Activated naive CD4-positive, alpha-beta T cell treated with anti-CD3 and anti-CD28 coated beads for 36 hours (primary cell): ENCODE results near the gene YRDC. TPM values are rescaled to one million over a fixed set of nuclear protein-coding genes. Genes with fewer than 3 reads are reported as not detected.

ENCODE experiments used
- CTCF ChIA-PET: fragments of 350-600 bp; sonication (Branson Sonifier 250); formaldehyde crosslinking; loops from one replicate; lab custom pipeline; 2021; ENCODE audit warnings: antibody characterized with exemption; lab: Charles Lee
- DNase-seq: peaks from one replicate; pipeline ENCODE4 v3.0.0-alpha.2; 2020
- H3K27ac Mint-ChIP-seq: one replicate; pipeline ENCODE4 v1.8.0; 2021; ENCODE audit warnings: mild to moderate bottlenecking, mixed read lengths
- H3K27me3 Mint-ChIP-seq: one replicate; pipeline ENCODE4 v1.8.0; 2021; ENCODE audit warnings: low read depth, mixed read lengths
- H3K36me3 Mint-ChIP-seq: one replicate; pipeline ENCODE4 v1.8.0; 2021; ENCODE audit warnings: low read depth, mixed read lengths
- H3K4me1 Mint-ChIP-seq: one replicate; pipeline ENCODE4 v1.8.0; 2021; ENCODE audit warnings: low read depth, mixed read lengths
- H3K4me3 Mint-ChIP-seq: one replicate; pipeline ENCODE4 v1.8.0; 2021; ENCODE audit warnings: mild to moderate bottlenecking, moderate library complexity, mixed read lengths
- H3K9me3 Mint-ChIP-seq: one replicate; pipeline ENCODE4 v1.8.0; 2021; ENCODE audit warnings: mixed read lengths
- intact Hi-C: fragments of 100-400 bp; cut with micrococcal nuclease; formaldehyde crosslinking; loops from one replicate; pipeline ENCODE4 v1.15.1; 2023
- total RNA-seq, 2 experiments: library from RNA; stranded (reverse); gene quantifications; one replicate each; pipeline ENCODE4 v1.2.3, GENCODE V29; 2021

The YRDC gene
- total RNA-seq, 2 experiments from 2014 or later = 31.6 to 31.7 TPM

GRCh38 chr1:37814252-37814651 lies 6.2 kb upstream of the YRDC start:
- DNase-seq = no peak
- peaks cover 13% of the 10 kb centered on the region for H3K4me1 Mint-ChIP-seq
- H3K36me3 Mint-ChIP-seq = peaks cover 14% of the 10 kb centered on the region
- intact Hi-C loops = no loop called here
- H3K27me3 Mint-ChIP-seq = no peaks in the 10 kb centered on the region
- no peak overlapping the region for H3K4me3 Mint-ChIP-seq
- H3K27ac Mint-ChIP-seq = no peak overlapping the region
- CTCF ChIA-PET = no interaction called here
- no peaks in the 10 kb centered on the region for H3K9me3 Mint-ChIP-seq

- no peak overlapping the region for H3K27ac Mint-ChIP-seq
Observed at GRCh38 chr1:37813529-37814145, 5.6 kb upstream of the YRDC start.

GRCh38 chr1:37811027-37811655 lies 3.1 kb upstream of the YRDC start:
- H3K4me1 Mint-ChIP-seq = peaks cover 28% of the 10 kb centered on the region
- intact Hi-C loops = loop anchor here (2.0 kb wide), 1 partner anchor 180 kb away; the partner anchor contains the start of gene SF3A3
- H3K9me3 Mint-ChIP-seq = no peaks in the 10 kb centered on the region
- H3K4me3 Mint-ChIP-seq = no peak overlapping the region
- H3K27ac Mint-ChIP-seq = no peak overlapping the region
- no peaks in the 10 kb centered on the region for H3K27me3 Mint-ChIP-seq
- DNase-seq = peak; percentile 73
- CTCF ChIA-PET = interaction anchor here (1.2 kb wide), 1 partner anchor 49 kb away, joined by 6 read pairs; the partner anchor contains the start of gene MTF1
- H3K36me3 Mint-ChIP-seq = peaks cover 17% of the 10 kb centered on the region

More at GRCh38 chr1:37813529-37814145, 5.6 kb upstream of the YRDC start:
- Mint-ChIP-seq H3K9me3 (no peaks in the 10 kb centered on the region), H3K4me1 (peaks cover 19% of the 10 kb centered on the region), H3K36me3 (peaks cover 14% of the 10 kb centered on the region), H3K27me3 (no peaks in the 10 kb centered on the region), H3K4me3 (no peak overlapping the region)
- no peak for DNase-seq
- intact Hi-C loops = no loop called here
- CTCF ChIA-PET = no interaction called here

GRCh38 chr1:37809942-37810341 lies 1.9 kb upstream of the YRDC start:
- Mint-ChIP-seq H3K36me3 (peaks cover 23% of the 10 kb centered on the region), H3K27me3 (no peaks in the 10 kb centered on the region), H3K4me3 (no peak overlapping the region), H3K4me1 (peaks cover 35% of the 10 kb centered on the region), H3K9me3 (no peaks in the 10 kb centered on the region), H3K27ac (no peak overlapping the region)
- CTCF ChIA-PET = interaction anchor here (1.0 kb wide), 1 partner anchor 49 kb away, joined by 3 read pairs; the partner anchor contains the start of gene MTF1
- no peak for DNase-seq
- intact Hi-C loops = loop anchor here (2.0 to 5.0 kb wide), 4 partner anchors 122 to 333 kb away; partner anchors contain the start of gene SF3A3

GRCh38 chr1:37808369-37809319 lies 636 bp upstream of the YRDC start:
- Mint-ChIP-seq H3K9me3 (no peaks in the 10 kb centered on the region), H3K4me1 (peaks cover 40% of the 10 kb centered on the region), H3K27me3 (no peaks in the 10 kb centered on the region), H3K4me3 (peak overlapping the region; percentile 95), H3K36me3 (peaks cover 29% of the 10 kb centered on the region), H3K27ac (peak overlapping the region; percentile 93)
- DNase-seq = no peak
- CTCF ChIA-PET = interaction anchor here (1.9 kb wide), 1 partner anchor 51 kb away, joined by 18 read pairs; the partner anchor contains the start of gene MTF1
- intact Hi-C loops = loop anchor here (1.0 to 5.0 kb wide), 5 partner anchors 52 to 331 kb away; partner anchors contain the start of gene CDCA8

- Mint-ChIP-seq H3K4me1 (peaks cover 40% of the 10 kb centered on the region), H3K27ac (peak overlapping the region; percentile 66), H3K36me3 (peaks cover 40% of the 10 kb centered on the region), H3K27me3 (no peaks in the 10 kb centered on the region), H3K4me3 (peak overlapping the region; percentile 81), H3K9me3 (no peaks in the 10 kb centered on the region)
- intact Hi-C loops = loop anchor here (5.0 kb wide), 3 partner anchors 125 to 330 kb away; no protein-coding TSS in a partner anchor
- no peak for DNase-seq
- CTCF ChIA-PET = interaction anchor here (0.6 to 1.9 kb wide), 2 partner anchors 21 to 53 kb away, joined by 3 to 18 read pairs; partner anchors contain the start of gene MTF1
Observed at GRCh38 chr1:37807220-37807554, 821 bp downstream of the YRDC start.

GRCh38 chr1:37802439-37802838 lies 5.6 kb downstream of the YRDC start:
- DNase-seq = no peak
- peaks cover 20% of the 10 kb centered on the region for H3K4me1 Mint-ChIP-seq
- H3K36me3 Mint-ChIP-seq = peaks cover 44% of the 10 kb centered on the region
- no peak overlapping the region for H3K27ac Mint-ChIP-seq
- intact Hi-C loops = loop anchor here (5.0 kb wide), 1 partner anchor 1135 kb away; no protein-coding TSS in a partner anchor
- CTCF ChIA-PET = interaction anchor here (0.7 kb wide), 1 partner anchor 240 kb away, joined by 6 read pairs; no protein-coding TSS in a partner anchor
- no peaks in the 10 kb centered on the region for H3K27me3 Mint-ChIP-seq
- no peak overlapping the region for H3K4me3 Mint-ChIP-seq
- H3K9me3 Mint-ChIP-seq = no peaks in the 10 kb centered on the region

- Mint-ChIP-seq H3K9me3 (no peaks in the 10 kb centered on the region), H3K27ac (no peak overlapping the region), H3K27me3 (peaks cover 14% of the 10 kb centered on the region), H3K36me3 (peaks cover 16% of the 10 kb centered on the region), H3K4me1 (peaks cover 11% of the 10 kb centered on the region), H3K4me3 (no peak overlapping the region)
- intact Hi-C loops = no loop called here
- no peak for DNase-seq
- CTCF ChIA-PET = interaction anchor here (0.6 kb wide), 1 partner anchor 23 kb away, joined by 3 read pairs; no protein-coding TSS in a partner anchor
Observed at GRCh38 chr1:37797750-37798345, 10.2 kb downstream of the YRDC start.

- H3K4me1 Mint-ChIP-seq = peaks cover 11% of the 10 kb centered on the region
Observed at GRCh38 chr1:37795340-37796125, 12.5 kb downstream of the YRDC start.

GRCh38 chr1:37794372-37795339 lies 13.4 kb downstream of the YRDC start:
- Mint-ChIP-seq H3K27ac (no peak overlapping the region), H3K4me1 (peaks cover 11% of the 10 kb centered on the region), H3K4me3 (peak overlapping the region; percentile 64), H3K9me3 (no peaks in the 10 kb centered on the region), H3K27me3 (peaks cover 35% of the 10 kb centered on the region), H3K36me3 (peaks cover 2% of the 10 kb centered on the region)
- CTCF ChIA-PET = interaction anchor here (1.0 kb wide), 1 partner anchor 321 kb away, joined by 4 read pairs; the partner anchor contains the start of gene ZC3H12A
- intact Hi-C loops = loop anchor here (2.0 kb wide), 1 partner anchor 30 kb away; the partner anchor contains the start of gene EPHA10
- DNase-seq = no peak

More at GRCh38 chr1:37795340-37796125, 12.5 kb downstream of the YRDC start:
- intact Hi-C loops = loop anchor here (2.0 kb wide), 1 partner anchor 31 kb away; the partner anchor contains the start of gene EPHA10
- peak; percentile 67 for DNase-seq
- peaks cover 33% of the 10 kb centered on the region for H3K27me3 Mint-ChIP-seq
- peaks cover 3% of the 10 kb centered on the region for H3K36me3 Mint-ChIP-seq
- H3K27ac Mint-ChIP-seq = no peak overlapping the region
- CTCF ChIA-PET = interaction anchor here (1.0 kb wide), 1 partner anchor 113 kb away, joined by 3 read pairs; no protein-coding TSS in a partner anchor
- H3K4me3 Mint-ChIP-seq = peak overlapping the region; percentile 64
- no peaks in the 10 kb centered on the region for H3K9me3 Mint-ChIP-seq
